ENCODE data around the gene NPLOC4. TPM values are rescaled to one million over a fixed set of nuclear protein-coding genes. Genes with fewer than 3 reads are reported as not detected.

Gene NPLOC4
- polyA plus RNA-seq, 1 of the 3 experiments (the other 2 are of a cell fraction) = 88.6 TPM

GRCh38 chr17:81603846-81604610 lies 32.9 kb downstream of the NPLOC4 start:
- Histone ChIP-seq H4K20me1 (ENCODE audit: insufficient read depth) (peaks cover 57% of the 10 kb centered on the region), H3K4me2 (no peak overlapping the region), H2AFZ (ENCODE audit: low read depth) (no peak overlapping the region), H3K27ac (ENCODE audit: low read depth in 2 of 2, low read length in 1 of 2) (no peak overlapping the region), H3K4me1 (ENCODE audit: control insufficient read depth in 1 of 2, insufficient read depth in 2 of 2, low read depth in 1 of 2, low read length in 1 of 2) (peaks cover 2 to 20% of the 10 kb centered on the region in 2 experiments), H3K9ac (no peak overlapping the region), H3K36me3 (replicated peaks in 1 of 2; ENCODE audit: control insufficient read depth in 1 of 2, insufficient read depth in 2 of 2, low read length in 1 of 2) (peaks cover 52 to 74% of the 10 kb centered on the region in 2 experiments), H3K9me3 (no peaks in the 10 kb centered on the region), H3K9me2 (no peaks in the 10 kb centered on the region), H3K79me2 (ENCODE audit: insufficient read depth) (peaks cover 79% of the 10 kb centered on the region), H3F3A (replicated peaks; ENCODE audit: insufficient read depth) (peaks cover 73% of the 10 kb centered on the region), H3K4me3 (ENCODE audit: low read depth in 2 of 2, low read length in 1 of 2) (no peak overlapping the region), H3K27me3 (ENCODE audit: insufficient read depth) (no peaks in the 10 kb centered on the region)
- TF ChIP-seq MAX (IDR thresholded peaks at IDR 0.05; ENCODE audit: low read depth) (no peak), USF1 (IDR thresholded peaks at IDR 0.05; ENCODE audit: borderline replicate concordance, low read depth) (no peak), TAF1 (IDR thresholded peaks at IDR 0.05; ENCODE audit: borderline replicate concordance, low read depth, low read length) (no peak), GABPA (IDR thresholded peaks at IDR 0.05; ENCODE audit: low read depth) (no peak), CTCF (IDR thresholded peaks at IDR 0.05) (no peak)
- DNase-seq = no peak
- ChIA-PET POLR2A (no interaction called here), CTCF (no interaction called here)
- WGBS (ENCODE audit: low lambda C conversion rate) = 93% methylated on average over 11 of the region's 11 CpGs

- Histone ChIP-seq H3K27ac (ENCODE audit: low read depth in 2 of 2, low read length in 1 of 2) (peak overlapping the region in 1 of 2 experiments; percentile 31; a peak in 1 of 4 replicates), H3K9me2 (no peaks in the 10 kb centered on the region), H3K4me2 (0 out of 2 replicates have a peak overlapping the region, but pooled peaks have one; percentile 7), H3K36me3 (replicated peaks in 1 of 2; ENCODE audit: control insufficient read depth in 1 of 2, insufficient read depth in 2 of 2, low read length in 1 of 2) (peaks cover 39 to 72% of the 10 kb centered on the region in 2 experiments), H4K20me1 (ENCODE audit: insufficient read depth) (peaks cover 33% of the 10 kb centered on the region), H3K9ac (no peak overlapping the region), H3K27me3 (ENCODE audit: insufficient read depth) (no peaks in the 10 kb centered on the region), H3K9me3 (no peaks in the 10 kb centered on the region), H3F3A (replicated peaks; ENCODE audit: insufficient read depth) (peaks cover 64% of the 10 kb centered on the region), H3K79me2 (ENCODE audit: insufficient read depth) (peaks cover 79% of the 10 kb centered on the region), H2AFZ (ENCODE audit: low read depth) (no peak overlapping the region), H3K4me1 (ENCODE audit: control insufficient read depth in 1 of 2, insufficient read depth in 2 of 2, low read depth in 1 of 2, low read length in 1 of 2) (peaks cover 2 to 20% of the 10 kb centered on the region in 2 experiments), H3K4me3 (ENCODE audit: low read depth in 2 of 2, low read length in 1 of 2) (no peak overlapping the region)
- ChIA-PET CTCF (interaction anchor here (0.6 to 3.2 kb wide), 75 partner anchors 8 to 485 kb away, joined by 3 to 55 read pairs (median 5); partner anchors contain the start of genes ARL16, CCDC137, HGS and NDUFAF8), POLR2A (no interaction called here)
- peak; percentile 87 for DNase-seq
- WGBS (ENCODE audit: low lambda C conversion rate) = 42% methylated on average over 9 of the region's 9 CpGs
- TF ChIP-seq YY1 (IDR thresholded peaks at IDR 0.05; ENCODE audit: low read depth) (no peak), EP300 (IDR thresholded peaks at IDR 0.05; ENCODE audit: borderline replicate concordance in 1 of 2, low read depth in 1 of 2, low read length in 1 of 2) (no peak), MEF2A (IDR thresholded peaks at IDR 0.05; ENCODE audit: borderline replicate concordance, low read depth) (no peak), SMC3 (IDR thresholded peaks at IDR 0.05; ENCODE audit: low read depth, low read length) (peak; percentile 79), USF2 (IDR thresholded peaks at IDR 0.05; ENCODE audit: borderline replicate concordance, low read depth, low read length) (no peak), ZBTB33 (IDR thresholded peaks at IDR 0.05; ENCODE audit: borderline replicate concordance, low read depth) (no peak), CTCF (IDR thresholded peaks at IDR 0.05) (peak; percentile 98), EZH2phosphoT487 (IDR thresholded peaks at IDR 0.05; ENCODE audit: borderline replicate concordance, low read depth) (no peak), PBX3 (IDR thresholded peaks at IDR 0.05) (no peak), RAD21 (IDR thresholded peaks at IDR 0.05; ENCODE audit: low read length) (peak; percentile 92), RCOR1 (IDR thresholded peaks at IDR 0.05; ENCODE audit: low read length) (no peak)
These were observed 35.3 kb downstream of the NPLOC4 start for GRCh38 chr17:81601525-81602120.

All from SK-N-SH (cell line).